Glutamatergic neuron (in vitro differentiated cells): ENCODE measurements around the gene MTHFD2L. TPM values are rescaled to one million over a fixed set of nuclear protein-coding genes. Genes with fewer than 3 reads are reported as not detected.

Source experiments
- DNase-seq: peaks from one replicate; pipeline ENCODE4 v3.0.0; 2022
- H3K27ac Mint-ChIP-seq: one replicate; pipeline ENCODE4 v1.8.0; 2020; ENCODE audit warnings: mild to moderate bottlenecking, mixed read lengths, inconsistent platforms; ENCODE audit not compliant: unreplicated experiment
- H3K27me3 Mint-ChIP-seq: one replicate; pipeline ENCODE4 v1.8.0; 2020; ENCODE audit warnings: mild to moderate bottlenecking, moderate library complexity, mixed read lengths, inconsistent platforms; ENCODE audit not compliant: unreplicated experiment
- H3K36me3 Mint-ChIP-seq: one replicate; pipeline ENCODE4 v1.8.0; 2020; ENCODE audit warnings: mild to moderate bottlenecking, mixed read lengths, inconsistent platforms; ENCODE audit not compliant: unreplicated experiment
- H3K4me1 Mint-ChIP-seq: one replicate; pipeline ENCODE4 v1.8.0; 2020; ENCODE audit warnings: mild to moderate bottlenecking, low read depth, mixed read lengths, inconsistent platforms; ENCODE audit not compliant: unreplicated experiment
- H3K4me3 Mint-ChIP-seq: one replicate; pipeline ENCODE4 v1.8.0; 2020; ENCODE audit warnings: mild to moderate bottlenecking, mixed read lengths, inconsistent platforms; ENCODE audit not compliant: unreplicated experiment
- H3K9me3 Mint-ChIP-seq: one replicate; pipeline ENCODE4 v1.8.0; 2020; ENCODE audit warnings: mild to moderate bottlenecking, moderate library complexity, mixed read lengths, inconsistent platforms; ENCODE audit not compliant: unreplicated experiment
- CTCF ChIP-seq: fragments of 200-600 bp; sonication (generic); IDR thresholded peaks from one replicate; pipeline ENCODE4 v1.5.0; 2021; ENCODE audit not compliant: partially characterized antibody, unreplicated experiment
- total RNA-seq: library from RNA; stranded (reverse); fragmentation: NEBNext Ultra II Directional; extraction: Animal tissue kit (Norgen Biotek cat#: 25700); gene quantifications from one replicate; pipeline ENCODE4 v1.2.1, GENCODE V29; 2021; ENCODE audit not compliant: unreplicated experiment

MTHFD2L gene
- total RNA-seq, 1 donor from 2014 or later = 14.0 TPM

GRCh38 chr4:74323663-74324062 is 165.7 kb downstream of the MTHFD2L start:
- DNase-seq = no peak
- Mint-ChIP-seq H3K4me1 (no peaks in the 10 kb centered on the region), H3K4me3 (no peak overlapping the region), H3K36me3 (no peaks in the 10 kb centered on the region), H3K27me3 (no peaks in the 10 kb centered on the region), H3K9me3 (no peaks in the 10 kb centered on the region), H3K27ac (no peak overlapping the region)
- TF ChIP-seq CTCF = no peak

GRCh38 chr4:74324262-74324661 is 166.3 kb downstream of the MTHFD2L start:
- no peaks in the 10 kb centered on the region for H3K36me3 Mint-ChIP-seq
- no peak for DNase-seq
- no peaks in the 10 kb centered on the region for H3K27me3 Mint-ChIP-seq
- H3K9me3 Mint-ChIP-seq = no peaks in the 10 kb centered on the region
- H3K27ac Mint-ChIP-seq = no peak overlapping the region
- no peak overlapping the region for H3K4me3 Mint-ChIP-seq
- TF ChIP-seq CTCF = no peak
- H3K4me1 Mint-ChIP-seq = no peaks in the 10 kb centered on the region

DNA sequence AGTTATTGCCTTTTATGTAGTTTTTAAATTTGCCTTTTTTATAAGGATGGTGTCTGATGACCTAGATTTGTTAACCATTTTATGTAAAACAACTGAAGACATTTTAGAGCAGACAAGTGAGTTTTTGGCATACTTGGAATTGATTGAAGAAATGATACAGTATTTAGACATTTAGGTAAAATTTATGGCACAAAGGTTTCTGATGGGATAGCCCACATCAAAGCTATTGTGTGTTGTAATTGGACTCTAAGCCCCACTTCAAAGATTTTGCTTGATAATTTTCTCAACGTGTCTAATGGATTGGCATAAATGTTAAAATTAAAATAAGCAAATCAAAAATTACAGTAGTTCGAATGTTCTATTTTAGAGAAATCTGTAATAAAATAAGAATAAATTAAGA is 168.0 kb downstream of the MTHFD2L start:
- TF ChIP-seq CTCF = no peak
- H3K4me1 Mint-ChIP-seq = no peaks in the 10 kb centered on the region
- no peak overlapping the region for H3K27ac Mint-ChIP-seq
- H3K4me3 Mint-ChIP-seq = no peak overlapping the region
- H3K36me3 Mint-ChIP-seq = no peaks in the 10 kb centered on the region
- no peaks in the 10 kb centered on the region for H3K27me3 Mint-ChIP-seq
- H3K9me3 Mint-ChIP-seq = no peaks in the 10 kb centered on the region
- DNase-seq = no peak

- no peak for DNase-seq
- Mint-ChIP-seq H3K4me3 (no peak overlapping the region), H3K27me3 (no peaks in the 10 kb centered on the region), H3K36me3 (no peaks in the 10 kb centered on the region), H3K4me1 (no peaks in the 10 kb centered on the region), H3K9me3 (no peaks in the 10 kb centered on the region), H3K27ac (no peak overlapping the region)
- TF ChIP-seq CTCF = no peak
These were observed 169.8 kb downstream of the MTHFD2L start for GRCh38 chr4:74327762-74328161.

DNA sequence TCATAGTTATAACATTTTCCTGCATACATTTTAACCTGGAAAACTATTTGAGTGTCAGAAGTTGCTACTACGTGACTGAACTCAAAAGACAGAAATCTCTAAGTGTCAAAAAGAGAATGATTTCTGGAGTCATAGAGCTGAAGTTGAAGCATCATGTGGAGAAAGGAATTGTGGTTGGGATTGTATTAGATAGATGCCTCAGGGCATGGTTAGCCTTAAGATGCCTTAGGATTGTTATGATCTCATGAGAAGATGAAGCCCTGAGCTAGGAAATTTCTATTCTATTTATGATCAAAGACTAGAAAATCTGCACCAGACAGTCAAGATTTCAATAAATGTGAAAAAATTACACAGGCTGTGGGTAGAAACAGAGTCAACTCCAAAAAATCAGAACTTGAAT is 170.6 kb downstream of the MTHFD2L start:
- no peaks in the 10 kb centered on the region for H3K36me3 Mint-ChIP-seq
- H3K9me3 Mint-ChIP-seq = no peaks in the 10 kb centered on the region
- TF ChIP-seq CTCF = no peak
- DNase-seq = no peak
- H3K4me3 Mint-ChIP-seq = no peak overlapping the region
- no peak overlapping the region for H3K27ac Mint-ChIP-seq
- no peaks in the 10 kb centered on the region for H3K4me1 Mint-ChIP-seq
- H3K27me3 Mint-ChIP-seq = no peaks in the 10 kb centered on the region
